ENCODE results near the gene CRABP2. TPM values are rescaled to one million over a fixed set of nuclear protein-coding genes. Genes with fewer than 3 reads are reported as not detected.

The CRABP2 gene
- polyA plus RNA-seq, 1 experiment, result 12.8 TPM

DNA sequence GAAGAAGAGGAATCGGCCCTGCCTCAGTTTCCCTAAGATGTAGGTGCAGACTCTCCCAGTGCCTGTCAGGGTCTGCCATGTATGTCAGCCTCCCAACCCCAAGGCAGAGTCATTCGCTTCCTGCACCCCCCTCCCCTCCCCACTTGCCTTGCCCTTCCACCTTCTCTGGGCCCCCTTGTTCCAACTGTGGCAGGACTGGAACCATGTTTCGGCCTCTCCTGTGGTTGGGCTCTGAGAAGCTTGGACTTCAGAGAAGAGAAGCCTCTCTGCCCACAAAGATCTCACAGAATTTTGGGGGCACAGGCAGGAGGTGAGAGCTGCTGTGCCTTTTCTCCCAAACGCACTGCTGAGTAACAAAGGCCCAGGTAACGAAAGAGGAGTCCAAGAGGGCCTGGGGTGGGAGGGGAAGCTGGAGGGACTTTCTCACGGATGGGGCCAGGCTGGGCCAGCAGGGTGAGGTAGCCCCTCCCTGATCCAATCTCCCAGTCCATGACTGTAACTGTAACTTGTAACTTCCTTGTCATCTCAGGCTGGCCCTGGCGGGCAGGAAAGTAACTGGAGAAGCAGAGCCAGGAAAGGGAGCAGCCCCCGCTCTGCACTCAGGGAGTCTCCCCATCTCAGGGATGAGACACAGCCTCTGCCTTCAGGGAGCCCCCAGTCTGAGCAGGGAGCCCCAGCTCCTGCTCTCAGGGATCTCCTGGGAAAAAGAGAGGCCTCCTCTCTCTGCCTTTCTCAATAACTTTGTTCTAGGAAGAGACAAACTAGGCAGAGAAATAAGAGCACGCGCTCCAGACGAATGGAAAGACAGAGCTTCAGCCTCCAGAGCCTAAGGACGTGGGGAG lies 11.3 kb downstream of the CRABP2 start:
- Histone ChIP-seq H3K27me3 (ENCODE audit: control insufficient read depth, insufficient read depth, low read length) (no peaks in the 10 kb centered on the region), H3K4me3 (ENCODE audit: low read depth, low read length) (no peak overlapping the region), H3K9me3 (ENCODE audit: control insufficient read depth, insufficient read depth, low read length) (no peaks in the 10 kb centered on the region), H3K27ac (ENCODE audit: low read depth, low read length) (no peak overlapping the region)
- DNase-seq (ENCODE audit: low read depth, low spot score), result no peak
- ChIA-PET CTCF (interaction anchor here (0.9 to 13.6 kb wide), 4 partner anchors 12 to 198 kb away, joined by 3 to 616 read pairs (median 8); partner anchors contain the start of genes CRABP2, ISG20L2 and METTL25B), POLR2A (interaction anchor here (0.6 to 2.0 kb wide), 3 partner anchors 12 to 18 kb away, joined by 3 to 8 read pairs (median 4); no protein-coding TSS in a partner anchor)
- TF ChIP-seq, protein P1, sequence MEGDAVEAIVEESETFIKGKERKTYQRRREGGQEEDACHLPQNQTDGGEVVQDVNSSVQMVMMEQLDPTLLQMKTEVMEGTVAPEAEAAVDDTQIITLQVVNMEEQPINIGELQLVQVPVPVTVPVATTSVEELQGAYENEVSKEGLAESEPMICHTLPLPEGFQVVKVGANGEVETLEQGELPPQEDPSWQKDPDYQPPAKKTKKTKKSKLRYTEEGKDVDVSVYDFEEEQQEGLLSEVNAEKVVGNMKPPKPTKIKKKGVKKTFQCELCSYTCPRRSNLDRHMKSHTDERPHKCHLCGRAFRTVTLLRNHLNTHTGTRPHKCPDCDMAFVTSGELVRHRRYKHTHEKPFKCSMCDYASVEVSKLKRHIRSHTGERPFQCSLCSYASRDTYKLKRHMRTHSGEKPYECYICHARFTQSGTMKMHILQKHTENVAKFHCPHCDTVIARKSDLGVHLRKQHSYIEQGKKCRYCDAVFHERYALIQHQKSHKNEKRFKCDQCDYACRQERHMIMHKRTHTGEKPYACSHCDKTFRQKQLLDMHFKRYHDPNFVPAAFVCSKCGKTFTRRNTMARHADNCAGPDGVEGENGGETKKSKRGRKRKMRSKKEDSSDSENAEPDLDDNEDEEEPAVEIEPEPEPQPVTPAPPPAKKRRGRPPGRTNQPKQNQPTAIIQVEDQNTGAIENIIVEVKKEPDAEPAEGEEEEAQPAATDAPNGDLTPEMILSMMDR (IDR thresholded peaks at IDR 0.05; ENCODE audit: low read depth, low read length), result no peak

GRCh38 chr1:156692925-156693847 lies 12.2 kb downstream of the CRABP2 start:
- no peaks in the 10 kb centered on the region for H3K27me3 ChIP-seq (ENCODE audit: control insufficient read depth, insufficient read depth, low read length)
- H3K27ac ChIP-seq (ENCODE audit: low read depth, low read length), result peak overlapping the region; percentile 2
- ChIA-PET CTCF (interaction anchor here (0.9 to 13.6 kb wide), 6 partner anchors 13 to 66 kb away, joined by 3 to 616 read pairs (median 60); partner anchors contain the start of genes CRABP2, ISG20L2, METTL25B and NES), POLR2A (interaction anchor here (0.6 to 2.0 kb wide), 2 partner anchors 13 to 17 kb away, joined by 3 to 8 read pairs; no protein-coding TSS in a partner anchor)
- DNase-seq (ENCODE audit: low read depth, low spot score), result no peak
- H3K4me3 ChIP-seq (ENCODE audit: low read depth, low read length), result no peak overlapping the region
- no peaks in the 10 kb centered on the region for H3K9me3 ChIP-seq (ENCODE audit: control insufficient read depth, insufficient read depth, low read length)
- TF ChIP-seq, protein P1 (IDR thresholded peaks at IDR 0.05; ENCODE audit: low read depth, low read length), result no peak

GRCh38 chr1:156692441-156692924 lies 12.9 kb downstream of the CRABP2 start:
- Histone ChIP-seq H3K9me3 (ENCODE audit: control insufficient read depth, insufficient read depth, low read length) (no peaks in the 10 kb centered on the region), H3K4me3 (ENCODE audit: low read depth, low read length) (no peak overlapping the region), H3K27me3 (ENCODE audit: control insufficient read depth, insufficient read depth, low read length) (no peaks in the 10 kb centered on the region), H3K27ac (ENCODE audit: low read depth, low read length) (peak overlapping the region; percentile 2)
- TF ChIP-seq, protein P1 (IDR thresholded peaks at IDR 0.05; ENCODE audit: low read depth, low read length), result no peak
- no peak for DNase-seq (ENCODE audit: low read depth, low spot score)
- POLR2A ChIA-PET, result interaction anchor here (0.7 to 3.9 kb wide), 2 partner anchors 34 to 59 kb away, joined by 4 to 37 read pairs; partner anchors contain the start of genes HDGF, ISG20L2 and METTL25B
- CTCF ChIA-PET, result interaction anchor here (0.9 to 13.6 kb wide), 4 partner anchors 15 to 65 kb away, joined by 3 to 616 read pairs (median 170); partner anchors contain the start of genes CRABP2, ISG20L2, METTL25B and NES

GRCh38 chr1:156691665-156692440 lies 13.5 kb downstream of the CRABP2 start:
- DNase-seq (ENCODE audit: low read depth, low spot score), result no peak
- TF ChIP-seq, protein P1 (IDR thresholded peaks at IDR 0.05; ENCODE audit: low read depth, low read length), result peak; percentile 37
- POLR2A ChIA-PET, result interaction anchor here (0.6 to 3.9 kb wide), 3 partner anchors 35 to 60 kb away, joined by 3 to 37 read pairs (median 4); partner anchors contain the start of genes HDGF, ISG20L2 and METTL25B
- Histone ChIP-seq H3K27ac (ENCODE audit: low read depth, low read length) (no peak overlapping the region), H3K27me3 (ENCODE audit: control insufficient read depth, insufficient read depth, low read length) (no peaks in the 10 kb centered on the region), H3K9me3 (ENCODE audit: control insufficient read depth, insufficient read depth, low read length) (no peaks in the 10 kb centered on the region), H3K4me3 (ENCODE audit: low read depth, low read length) (no peak overlapping the region)
- CTCF ChIA-PET, result interaction anchor here (1.0 to 13.6 kb wide), 5 partner anchors 8 to 32 kb away, joined by 5 to 616 read pairs (median 108); partner anchors contain the start of genes CRABP2, ISG20L2, METTL25B and NES
